HG02885 (cell line): ENCODE results near the gene DCUN1D2.
"Not testable (repeated sequence)": the region's sequence is repeated elsewhere in the genome, so short reads cannot be mapped to it uniquely, and the experiment has no call there.

Experiments used
- ATAC-seq: cut with Tn5 transposase; IDR thresholded peaks from one replicate; pipeline ENCODE4 v1.9.1; 2021; ENCODE audit warnings: mild to moderate bottlenecking; ENCODE audit not compliant: unreplicated experiment, poor library complexity

DCUN1D2 gene

DNA sequence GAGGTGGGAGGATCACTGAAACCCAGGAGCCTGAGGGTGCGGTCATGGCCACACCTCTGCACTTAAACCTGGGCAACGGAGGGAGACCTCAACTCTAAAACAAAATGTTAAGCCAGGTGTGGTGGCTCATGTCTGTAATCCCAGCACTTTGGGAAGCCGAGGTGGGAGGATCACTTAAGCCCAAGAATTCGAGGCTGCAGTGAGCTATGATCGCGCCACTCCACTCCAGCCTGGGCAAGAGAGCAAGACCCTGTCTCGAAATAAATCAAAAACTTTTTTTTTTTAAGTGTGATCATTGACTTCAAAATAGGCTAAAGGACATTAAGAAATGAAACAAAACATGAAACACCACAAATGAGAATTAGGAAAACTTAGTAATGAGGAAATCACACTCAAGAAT, 20.9 kb downstream of the DCUN1D2 start:
- no peak for ATAC-seq

DNA sequence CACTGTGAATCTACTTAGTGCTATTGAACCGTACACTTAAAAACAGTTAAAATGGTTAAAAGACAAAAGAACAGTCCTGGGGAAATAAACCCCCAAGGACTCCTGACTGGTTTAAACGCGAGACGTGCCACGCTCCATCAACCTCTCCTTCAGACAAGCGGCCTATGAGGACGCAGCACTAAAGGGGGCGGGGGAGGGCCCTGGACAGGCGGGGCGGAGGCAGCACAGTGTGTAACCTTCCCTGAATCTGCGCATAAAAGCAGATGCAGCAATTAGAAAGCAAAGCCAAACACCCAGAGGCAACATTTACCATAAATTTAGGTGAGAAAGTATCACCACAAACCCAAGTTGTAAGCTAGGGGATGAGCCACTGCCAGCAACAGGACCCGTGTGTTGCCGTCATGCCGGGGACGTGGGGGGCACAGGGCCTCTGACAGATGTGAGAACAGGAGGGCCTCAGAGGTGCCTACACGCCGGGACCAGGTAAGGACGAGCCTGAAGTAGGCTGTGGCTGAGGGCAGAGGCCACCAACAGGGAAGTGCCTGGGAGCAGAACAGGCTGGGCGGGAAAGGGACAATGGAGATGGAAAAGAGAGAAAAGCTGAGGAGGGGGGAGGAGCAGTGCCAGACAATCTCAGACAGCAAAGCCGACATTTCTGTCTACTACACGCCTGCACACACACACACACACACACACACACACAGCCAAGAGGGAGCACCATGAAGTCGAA, 21.9 kb downstream of the DCUN1D2 start:
- no peak for ATAC-seq

DNA sequence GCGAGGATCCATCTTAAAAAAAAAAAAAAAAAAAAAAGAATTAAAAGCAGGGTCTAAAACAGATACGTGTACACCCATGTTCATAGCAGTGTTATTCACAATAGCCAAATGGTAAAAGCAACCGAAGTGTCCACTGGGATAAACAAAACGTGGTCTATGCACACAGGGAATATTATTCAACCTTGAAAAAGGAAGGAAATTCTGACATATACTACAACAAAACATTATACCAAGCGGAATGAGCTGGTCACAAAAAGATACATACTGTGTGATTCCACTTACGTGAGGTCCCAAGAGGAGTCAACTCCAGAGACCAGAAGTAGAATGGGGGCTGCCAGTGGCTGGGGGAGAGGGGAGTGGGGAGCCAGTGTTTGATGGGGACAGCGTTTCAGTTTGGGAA, 22.5 kb downstream of the DCUN1D2 start:
- no peak for ATAC-seq

DNA sequence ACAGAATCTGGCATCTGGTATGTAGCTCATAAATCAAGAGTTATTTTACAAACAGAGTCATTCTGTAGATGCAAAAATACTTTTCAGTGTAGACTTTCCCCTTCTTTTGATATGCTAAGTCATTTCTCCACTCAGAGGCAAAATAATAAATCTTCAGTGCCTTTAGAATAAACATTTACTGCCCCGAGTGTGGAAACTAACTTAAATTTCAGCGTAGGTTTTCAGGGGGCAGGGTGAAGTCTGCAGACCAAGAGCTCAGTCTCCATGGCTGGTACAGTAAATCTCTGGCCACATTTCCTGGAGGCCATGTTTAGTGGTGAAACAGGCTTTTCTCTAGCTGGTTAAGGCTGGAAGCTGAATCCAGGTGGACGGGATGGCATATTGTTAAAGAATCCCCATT, 24.1 kb downstream of the DCUN1D2 start:
- ATAC-seq: no peak

DNA sequence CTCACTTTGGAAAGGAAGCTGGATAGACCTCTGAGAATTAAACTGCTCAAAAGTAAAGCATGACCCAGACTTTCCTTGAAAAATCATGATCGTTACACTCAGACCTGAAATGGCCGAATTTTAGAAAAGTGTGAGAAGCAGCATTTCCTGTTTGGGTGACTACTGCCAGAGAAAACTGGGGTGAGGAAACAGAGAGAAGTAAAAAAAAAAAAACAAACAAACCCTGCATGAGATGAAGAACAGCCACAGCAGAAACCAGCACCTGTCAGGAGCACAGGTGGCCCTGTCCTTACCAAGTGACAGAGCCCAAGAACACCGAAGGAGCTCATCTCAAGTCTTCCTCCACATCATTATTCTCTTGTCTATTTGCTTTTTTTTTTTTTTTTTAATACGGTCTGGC, 25.2 kb downstream of the DCUN1D2 start:
- ATAC-seq: no peak

DNA sequence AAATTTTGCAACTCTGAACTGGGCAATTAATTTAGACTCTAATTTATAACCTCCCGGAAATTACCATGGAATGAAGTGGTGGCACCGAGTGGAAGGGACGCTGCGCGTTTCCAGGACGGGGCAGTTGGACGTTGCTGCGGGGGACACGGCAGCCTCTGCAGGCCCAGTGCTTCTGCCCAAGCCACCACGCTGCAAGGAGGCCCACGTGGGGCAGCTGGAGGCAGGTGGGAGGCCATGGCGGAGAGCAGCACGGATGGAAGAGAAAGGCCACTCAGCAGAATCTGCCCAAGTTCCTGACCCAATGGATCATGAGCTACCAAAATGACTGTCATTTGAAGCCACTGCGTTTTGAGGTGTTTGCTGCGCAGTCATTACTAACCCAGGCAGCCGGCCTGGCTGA, 26.0 kb downstream of the DCUN1D2 start:
- ATAC-seq: no peak

DNA sequence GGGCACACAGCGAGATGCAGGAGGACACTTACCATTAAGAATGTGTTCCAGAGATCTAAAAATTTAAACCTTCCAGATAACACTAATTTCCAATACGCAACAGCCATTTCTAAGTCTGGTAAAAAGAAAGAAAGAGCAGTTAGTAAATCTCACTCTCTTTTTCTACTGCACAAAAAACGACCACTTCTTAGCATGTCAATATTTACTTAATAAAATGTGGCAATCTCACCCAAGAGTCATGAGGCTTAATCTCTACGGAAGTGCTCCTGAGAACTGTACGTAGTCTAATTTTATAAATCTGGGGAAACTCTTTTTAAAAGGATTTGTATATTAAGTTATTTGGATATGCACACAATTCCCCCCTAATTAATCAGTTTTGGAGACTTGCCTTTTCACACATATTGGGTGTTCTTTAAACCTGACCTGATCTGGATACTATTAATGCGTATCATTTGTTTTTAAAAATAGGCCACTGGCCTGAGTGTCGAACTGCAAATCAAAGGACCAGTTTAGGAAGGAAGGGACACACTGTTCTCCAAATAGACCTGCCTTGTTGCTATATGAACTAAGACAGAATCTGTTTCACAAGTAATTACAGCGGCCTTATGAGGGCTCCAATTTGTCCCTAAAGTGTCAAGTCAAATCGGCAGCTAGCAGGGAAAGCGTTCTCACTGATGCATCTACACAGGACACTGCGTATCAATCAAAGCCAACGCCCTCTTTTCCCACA, 29.3 kb downstream of the DCUN1D2 start:
- ATAC-seq: no peak

DNA sequence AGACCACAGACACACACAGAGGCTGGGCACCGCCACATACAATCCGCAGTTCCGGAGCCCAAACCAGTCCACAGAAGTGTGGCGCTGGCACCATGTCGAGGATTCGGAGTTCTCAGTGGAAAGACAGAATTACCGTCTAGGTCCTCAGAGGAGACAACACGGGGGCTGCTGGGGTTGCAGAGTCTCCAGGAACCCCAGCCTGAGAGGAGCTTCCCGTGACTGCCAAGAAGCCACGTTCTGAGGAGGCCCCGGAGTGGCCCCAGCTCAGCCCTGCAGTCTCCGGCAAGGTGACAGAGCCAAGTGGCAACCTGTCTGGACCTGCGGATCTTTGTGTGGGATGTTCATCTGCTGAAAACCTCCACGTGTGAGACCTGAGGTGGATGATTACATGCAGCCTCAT, 29.9 kb downstream of the DCUN1D2 start:
- no peak for ATAC-seq

DNA sequence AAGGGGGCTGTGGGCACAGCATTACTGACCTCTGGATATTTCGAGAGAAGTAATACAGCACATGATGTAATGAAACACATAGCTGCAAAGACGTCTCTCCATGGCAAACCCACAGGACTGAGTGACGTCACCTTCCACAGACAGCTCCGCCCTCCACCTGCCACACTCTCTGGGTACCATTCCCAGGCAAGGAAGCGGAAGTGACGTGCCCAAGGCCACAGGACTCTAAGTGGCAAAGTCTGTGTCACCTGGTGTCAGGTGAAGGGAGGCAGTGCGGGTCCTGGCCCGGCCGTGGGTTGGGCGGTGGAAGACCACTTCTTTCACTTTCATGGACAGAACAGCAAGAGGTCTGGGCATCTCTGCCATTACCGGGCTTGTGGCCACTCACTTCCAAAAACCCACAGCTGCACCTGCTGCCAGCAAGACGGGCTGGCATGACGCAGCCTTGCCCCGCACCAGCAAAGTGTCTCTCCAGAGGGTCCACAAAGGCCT, 30.4 kb downstream of the DCUN1D2 start:
- no peak for ATAC-seq

DNA sequence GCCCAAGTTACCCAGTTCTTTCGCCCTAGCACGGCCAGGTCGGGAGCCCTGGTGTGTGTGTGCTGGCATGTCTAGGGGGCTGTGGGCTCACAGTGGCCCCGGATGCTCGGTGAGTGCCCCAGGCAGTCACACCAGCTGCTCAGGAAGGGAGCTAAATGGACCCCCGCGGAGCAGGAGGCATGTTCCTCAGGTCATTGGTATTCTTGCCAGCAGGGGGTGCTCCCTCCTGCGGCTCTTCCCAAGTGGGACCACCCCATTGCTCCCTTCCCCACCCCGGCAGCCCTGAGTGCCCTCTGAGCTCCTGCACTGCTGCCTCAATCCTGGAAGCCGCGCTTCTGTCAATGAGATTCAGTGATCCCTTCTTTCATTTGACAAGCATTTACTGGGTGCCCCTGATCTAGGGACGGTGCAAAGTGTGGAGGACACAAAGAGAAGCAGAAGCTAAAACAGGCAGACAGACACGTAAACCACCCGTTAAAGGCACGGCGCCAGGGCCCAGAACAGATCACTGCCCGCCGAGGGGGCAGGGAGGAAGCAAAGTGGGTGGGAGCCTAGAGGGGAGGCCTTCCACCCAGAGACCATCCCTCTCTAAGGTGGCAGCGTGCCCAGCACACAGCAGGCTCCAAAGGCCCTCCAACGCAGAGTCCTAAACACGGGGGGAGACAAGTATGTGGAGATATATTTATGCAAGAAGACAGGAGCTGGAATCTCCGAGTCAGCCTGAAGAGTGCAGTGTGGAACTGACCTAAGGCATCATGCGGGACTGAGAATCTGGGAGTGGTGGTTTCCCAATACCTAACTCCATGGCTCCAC, 32.1 kb downstream of the DCUN1D2 start:
- no peak for ATAC-seq

DNA sequence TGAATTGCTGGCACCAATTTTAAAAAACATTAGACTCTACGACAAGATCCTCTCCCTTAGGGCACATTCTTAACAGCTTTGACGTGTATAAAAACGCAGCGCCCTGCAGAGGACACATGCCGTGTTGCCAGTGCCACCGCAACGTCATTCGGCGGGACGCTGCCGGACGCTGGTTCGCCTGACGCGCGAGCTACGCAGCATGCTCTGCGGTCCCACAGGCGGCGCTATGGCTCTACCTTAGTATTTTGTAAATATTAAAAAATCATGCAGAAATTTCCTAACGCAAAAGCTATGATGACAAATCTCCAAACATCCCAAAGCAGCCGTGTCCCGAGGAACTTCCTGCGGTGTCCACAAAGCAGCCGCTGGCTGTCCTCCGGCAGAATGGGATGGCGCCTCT, 33.0 kb downstream of the DCUN1D2 start:
- ATAC-seq: no peak

DNA sequence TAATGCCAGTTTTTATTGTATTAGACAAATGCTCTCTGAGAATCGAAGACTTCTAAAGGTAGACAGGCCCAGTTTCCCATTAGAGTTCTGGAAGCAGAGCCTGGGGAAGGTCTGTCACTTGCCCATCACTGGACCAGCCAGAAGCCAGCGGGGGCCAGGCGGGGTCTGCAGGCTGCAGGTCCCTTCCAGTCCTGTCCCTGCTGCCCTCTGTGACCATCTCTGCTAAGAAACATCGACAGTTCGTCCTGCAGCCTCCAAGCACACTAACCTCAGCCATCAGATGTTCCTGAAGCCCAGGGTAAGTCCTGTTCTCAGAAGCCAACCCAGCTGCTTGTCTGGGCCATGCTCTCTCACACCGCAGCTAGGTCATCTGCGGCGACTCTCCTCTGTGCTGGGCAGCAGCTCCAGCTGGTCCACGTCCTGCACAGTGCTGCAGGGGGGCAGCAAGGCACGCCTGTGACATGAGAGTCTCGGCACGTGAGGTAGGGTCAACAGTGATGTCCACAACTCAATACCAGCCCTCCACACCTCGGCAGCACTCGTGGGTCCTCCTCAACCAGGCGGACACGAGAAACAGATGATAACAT, 34.3 kb downstream of the DCUN1D2 start:
- ATAC-seq: no peak

DNA sequence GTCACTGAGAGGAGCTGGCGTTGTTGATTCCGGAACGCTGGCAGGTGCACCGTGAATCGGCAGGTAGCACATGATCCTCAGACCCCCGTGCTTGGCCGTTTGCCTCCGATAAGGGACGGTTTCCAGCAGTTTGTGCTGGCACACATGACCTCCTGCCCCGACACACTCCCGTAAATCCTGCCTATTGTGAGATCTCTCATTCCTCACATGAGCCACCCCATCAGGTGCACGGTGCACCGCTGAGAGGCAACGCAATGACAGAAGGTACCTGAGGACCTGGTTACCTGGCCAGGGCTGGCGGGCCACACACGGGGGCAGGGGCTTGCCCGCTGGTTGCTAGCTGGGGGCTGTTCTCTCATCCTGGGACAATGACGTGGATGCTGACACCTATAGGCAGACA, 35.1 kb downstream of the DCUN1D2 start:
- no peak for ATAC-seq

DNA sequence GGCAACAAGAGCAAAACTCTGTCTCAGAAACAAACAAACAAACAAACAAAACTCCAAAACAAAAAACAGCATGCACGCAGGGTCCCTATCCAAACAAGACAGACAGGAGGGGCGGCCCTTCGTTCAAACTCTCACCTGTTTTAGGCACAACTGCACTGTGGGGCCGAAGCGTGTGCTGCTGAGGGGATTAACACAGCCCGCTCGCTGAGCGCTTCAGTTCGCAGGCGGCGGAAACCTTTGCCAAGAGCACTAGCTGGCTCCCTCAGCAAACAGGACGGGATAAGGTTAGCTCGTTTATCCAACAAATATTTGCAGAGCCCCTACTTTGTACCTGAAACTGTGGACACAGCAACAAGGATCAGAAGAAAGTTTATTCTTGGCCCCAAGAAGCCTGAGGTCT, 35.6 kb downstream of the DCUN1D2 start:
- no peak for ATAC-seq

DNA sequence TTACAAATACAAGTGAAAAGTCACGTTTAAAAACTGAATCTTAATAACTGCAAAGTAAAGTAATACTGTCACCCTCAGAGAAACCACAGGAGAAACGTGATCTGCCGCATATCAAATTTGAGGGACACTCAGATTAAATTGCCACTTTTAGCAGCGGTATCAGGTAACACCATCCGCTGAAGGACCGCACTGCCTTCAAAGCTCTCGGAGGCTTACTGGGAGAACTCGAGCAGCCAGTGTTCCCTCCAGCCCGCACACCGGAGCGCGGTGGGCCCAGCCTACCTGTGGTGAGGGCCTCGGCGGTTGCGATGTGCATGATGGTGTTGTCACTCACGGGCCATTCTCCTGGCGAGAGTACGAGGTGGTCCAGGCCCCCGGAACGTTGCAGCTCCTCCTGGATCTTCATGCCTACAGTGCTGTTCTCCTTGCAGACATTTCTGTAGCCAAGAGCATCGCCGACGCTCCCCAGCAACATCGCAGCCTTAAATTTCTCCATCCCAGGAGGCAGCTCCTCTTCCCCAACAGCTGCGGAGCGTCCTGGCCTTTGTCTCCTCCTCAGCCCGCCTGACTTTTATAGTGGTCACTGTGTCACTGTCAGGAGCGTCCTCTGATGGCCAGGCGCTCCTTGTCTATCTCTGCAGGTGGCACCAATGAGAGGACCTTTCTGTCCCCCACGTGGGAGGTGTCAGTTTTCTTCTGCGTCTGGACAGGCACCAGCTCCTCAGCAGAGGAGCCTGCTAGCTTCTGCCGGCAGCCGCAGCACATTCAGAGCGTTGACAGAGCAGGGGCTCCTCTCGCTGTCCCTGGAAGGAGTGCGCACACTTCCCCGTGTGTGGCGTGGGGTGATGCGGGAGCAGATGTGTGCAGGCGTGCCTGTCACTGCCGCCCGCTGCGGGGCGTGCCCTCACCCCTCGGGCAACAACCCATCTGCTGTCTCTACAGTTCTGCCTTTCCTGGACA, 37.3 kb downstream of the DCUN1D2 start, which contains the start of gene ADPRHL1:
Gene ADPRHL1, minus strand, starts transcription at position 547 of the 960 bp plus-strand sequence. Its CDS starts 51 bp downstream, at position 496.
- ATAC-seq: no peak

DNA sequence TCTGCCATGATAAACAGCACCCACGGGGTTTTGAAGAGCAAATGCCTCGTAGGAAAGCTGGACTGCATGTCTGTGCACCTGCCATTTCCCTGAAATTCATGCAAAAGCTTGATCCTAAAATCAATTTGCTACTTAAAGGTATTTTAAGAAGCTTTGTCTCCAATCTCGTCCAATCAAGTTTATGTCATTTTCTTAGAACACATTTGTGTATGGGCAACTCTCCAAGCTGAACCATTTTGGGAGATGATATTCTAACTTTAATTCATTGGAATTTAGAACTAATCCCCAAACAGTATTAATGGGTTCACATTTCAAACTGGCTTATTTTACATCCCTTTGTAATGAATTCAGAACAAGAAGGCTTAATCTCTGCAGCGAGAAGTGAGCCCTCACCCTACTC, 38.0 kb downstream of the DCUN1D2 start:
- ATAC-seq: no peak

DNA sequence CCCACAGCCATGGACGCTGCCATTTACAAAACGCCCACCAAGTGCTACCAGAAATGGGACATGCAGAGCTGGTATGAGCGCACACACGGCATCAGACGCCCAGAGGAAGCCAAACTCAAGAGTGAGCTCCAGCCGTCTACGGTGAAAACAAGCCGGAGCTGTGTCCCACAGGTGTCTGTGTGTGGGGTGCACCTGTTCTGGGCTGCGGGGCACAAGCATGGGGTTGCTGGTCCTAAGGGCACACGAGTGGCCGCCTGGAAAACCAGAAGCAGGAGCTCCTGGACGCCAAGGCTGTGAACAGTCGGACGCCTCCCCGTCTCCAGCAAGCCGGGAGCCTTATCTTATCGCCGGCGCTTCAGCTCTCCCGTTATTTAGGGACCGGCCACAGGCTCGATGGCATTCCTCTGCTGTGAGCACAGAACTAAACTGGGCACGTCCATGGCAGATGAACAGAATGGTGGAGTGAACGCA, 38.5 kb downstream of the DCUN1D2 start:
- no peak for ATAC-seq

DNA sequence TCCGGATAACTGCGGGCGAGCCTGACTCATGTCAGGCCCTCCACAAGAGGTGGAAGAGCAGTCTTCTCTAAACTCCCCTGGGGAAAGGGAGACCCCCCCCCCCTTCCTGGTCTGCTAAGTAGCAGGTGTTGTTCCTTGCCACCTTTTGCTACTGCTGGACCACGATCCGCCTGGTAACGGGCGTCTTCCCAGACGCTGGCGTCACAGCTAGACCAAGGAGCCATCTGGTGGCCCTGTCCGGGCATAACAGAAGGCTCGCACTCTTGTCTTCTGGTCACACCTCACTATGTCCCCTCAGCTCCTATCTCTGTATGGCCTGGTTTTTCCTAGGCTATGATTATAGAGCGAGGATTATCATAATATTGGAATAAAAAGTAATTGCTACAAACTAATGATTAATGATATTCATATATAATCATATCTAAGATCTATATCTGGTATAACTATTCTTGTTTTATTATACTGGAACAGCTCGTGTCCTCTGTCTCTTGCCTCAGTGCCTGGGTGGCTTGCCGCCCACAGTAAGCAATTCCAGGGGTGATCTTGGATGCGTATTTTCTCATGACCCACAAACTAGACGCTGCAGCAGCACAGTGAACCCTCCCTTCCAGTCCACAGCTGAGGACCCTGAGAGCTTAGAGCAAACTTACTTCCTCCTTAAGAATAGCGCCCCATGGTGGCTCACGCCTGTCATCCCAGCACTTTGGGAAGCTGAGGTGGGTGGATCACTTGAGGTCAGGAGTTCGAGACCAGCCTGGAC, 39.5 kb downstream of the DCUN1D2 start:
- not testable (repeated sequence) for ATAC-seq

DNA sequence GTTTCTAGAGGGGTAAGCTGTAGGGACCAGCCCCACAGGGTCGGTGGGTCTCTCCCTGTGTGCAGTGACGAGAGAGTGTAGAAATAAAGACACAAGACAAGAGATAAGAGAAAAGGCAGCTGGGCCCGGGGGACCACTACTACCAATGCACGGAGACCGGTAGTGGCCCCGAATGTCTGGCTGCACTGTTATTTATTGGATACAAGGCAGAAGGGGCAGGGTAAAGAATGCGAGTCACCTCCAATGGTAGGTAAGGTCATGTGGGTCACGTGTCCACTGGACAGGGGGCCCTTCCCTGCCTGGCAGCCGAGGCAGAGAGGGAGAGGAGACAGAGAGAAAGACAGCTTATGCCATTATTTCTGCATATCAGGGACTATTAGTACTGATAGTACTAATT, 40.2 kb downstream of the DCUN1D2 start:
- ATAC-seq: not testable (repeated sequence)
